Measurements from ENCODE around the gene ADO.

- no peak for TF ChIP-seq GATA2 (IDR thresholded peaks at IDR 0.05; ENCODE audit: low read depth, low read length)
- TF ChIP-seq GATA3 (IDR thresholded peaks at IDR 0.05; ENCODE audit: low read depth, low read length) = no peak
These were observed 44.1 kb upstream of the ADO start for GRCh38 chr10:62760401-62760800.
